GM18907 (cell line): ENCODE data around the gene KDSR.

Experiments
- ATAC-seq: cut with Tn5 transposase; IDR thresholded peaks from one replicate; pipeline ENCODE4 v1.9.1; 2021; ENCODE audit warnings: mild to moderate bottlenecking, moderate library complexity; ENCODE audit not compliant: unreplicated experiment

The KDSR gene

GRCh38 chr18:63307551-63308200, 59.3 kb downstream of the KDSR start:
- no peak for ATAC-seq

DNA sequence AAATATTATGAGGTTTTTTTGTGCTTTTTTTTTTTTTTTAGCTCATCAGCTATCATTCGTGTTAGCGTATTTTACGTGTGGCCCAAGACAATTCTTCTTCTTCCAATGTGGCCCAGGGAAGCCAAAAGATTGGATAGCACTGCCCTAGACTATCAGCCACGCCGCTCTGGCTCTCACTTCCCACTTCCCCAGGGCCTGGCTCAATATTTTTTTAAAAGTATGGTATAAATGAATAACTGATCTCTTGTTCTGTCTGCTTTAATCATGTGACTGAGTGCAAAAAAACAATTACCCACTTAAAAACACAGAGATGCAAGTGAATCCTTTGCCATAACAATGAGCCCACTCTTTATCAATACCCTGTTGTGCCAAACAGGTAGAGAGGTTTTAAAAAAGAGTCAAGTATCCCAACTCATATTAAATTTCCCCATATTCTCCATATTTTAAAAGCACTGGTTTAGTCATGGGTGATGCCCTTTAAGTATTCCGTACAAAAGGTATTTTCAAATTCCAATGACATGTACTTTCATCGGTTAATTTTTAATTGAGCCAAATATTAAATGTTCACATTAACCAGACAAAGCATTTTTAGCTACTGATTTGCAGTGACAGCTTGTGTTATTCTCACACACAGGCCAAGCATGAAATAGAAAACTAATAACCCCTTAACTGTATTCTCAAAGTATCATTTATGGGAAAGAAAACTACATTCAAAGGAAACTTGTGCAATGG, 60.0 kb downstream of the KDSR start:
- no peak for ATAC-seq

GRCh38 chr18:63306249-63306648, 60.8 kb downstream of the KDSR start:
- no peak for ATAC-seq

- no peak for ATAC-seq
These were observed 63.5 kb downstream of the KDSR start for GRCh38 chr18:63303547-63303946.

- no peak for ATAC-seq
These were observed 64.2 kb downstream of the KDSR start for GRCh38 chr18:63302636-63303405.

DNA sequence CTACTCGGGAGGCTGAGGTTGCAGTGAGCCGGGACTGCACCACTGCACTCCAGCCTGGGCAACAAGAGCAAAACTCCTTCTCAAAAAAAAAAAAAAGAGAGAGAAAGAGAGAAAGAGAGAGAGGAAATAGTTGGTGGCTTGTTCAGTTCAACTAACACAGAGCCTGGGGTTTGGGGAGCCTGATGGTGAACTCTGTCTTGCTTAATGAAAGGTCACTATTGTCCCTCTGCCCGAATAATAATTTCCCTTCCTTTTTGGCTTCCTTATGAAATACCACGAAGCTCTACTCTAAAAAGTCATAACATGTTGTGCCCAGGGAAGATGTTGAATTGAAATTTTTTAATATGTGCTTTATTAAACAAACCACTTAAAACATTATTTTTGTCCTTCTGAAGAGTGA, 64.8 kb downstream of the KDSR start:
- ATAC-seq, result no peak

DNA sequence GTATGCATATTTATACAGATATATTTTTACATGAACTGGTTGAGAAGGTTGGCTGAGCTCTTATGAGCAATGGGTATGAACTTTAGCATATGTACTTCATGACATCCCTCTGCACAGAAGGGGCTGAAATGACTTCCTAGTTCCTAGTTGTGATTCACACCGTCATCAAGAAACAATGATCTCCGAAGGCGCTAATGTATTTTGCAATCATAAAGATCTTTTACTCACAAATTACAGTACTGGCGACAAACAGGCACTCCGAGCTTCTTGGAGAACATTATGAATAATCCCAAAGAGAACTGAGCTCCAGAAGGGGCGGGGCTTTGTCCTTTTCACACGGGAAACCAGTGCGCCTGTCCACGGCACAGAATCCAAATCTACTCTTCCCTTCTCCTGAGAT, 65.6 kb downstream of the KDSR start:
- no peak for ATAC-seq

GRCh38 chr18:63299837-63300745, 66.9 kb downstream of the KDSR start:
- ATAC-seq, result peak; percentile 66

DNA sequence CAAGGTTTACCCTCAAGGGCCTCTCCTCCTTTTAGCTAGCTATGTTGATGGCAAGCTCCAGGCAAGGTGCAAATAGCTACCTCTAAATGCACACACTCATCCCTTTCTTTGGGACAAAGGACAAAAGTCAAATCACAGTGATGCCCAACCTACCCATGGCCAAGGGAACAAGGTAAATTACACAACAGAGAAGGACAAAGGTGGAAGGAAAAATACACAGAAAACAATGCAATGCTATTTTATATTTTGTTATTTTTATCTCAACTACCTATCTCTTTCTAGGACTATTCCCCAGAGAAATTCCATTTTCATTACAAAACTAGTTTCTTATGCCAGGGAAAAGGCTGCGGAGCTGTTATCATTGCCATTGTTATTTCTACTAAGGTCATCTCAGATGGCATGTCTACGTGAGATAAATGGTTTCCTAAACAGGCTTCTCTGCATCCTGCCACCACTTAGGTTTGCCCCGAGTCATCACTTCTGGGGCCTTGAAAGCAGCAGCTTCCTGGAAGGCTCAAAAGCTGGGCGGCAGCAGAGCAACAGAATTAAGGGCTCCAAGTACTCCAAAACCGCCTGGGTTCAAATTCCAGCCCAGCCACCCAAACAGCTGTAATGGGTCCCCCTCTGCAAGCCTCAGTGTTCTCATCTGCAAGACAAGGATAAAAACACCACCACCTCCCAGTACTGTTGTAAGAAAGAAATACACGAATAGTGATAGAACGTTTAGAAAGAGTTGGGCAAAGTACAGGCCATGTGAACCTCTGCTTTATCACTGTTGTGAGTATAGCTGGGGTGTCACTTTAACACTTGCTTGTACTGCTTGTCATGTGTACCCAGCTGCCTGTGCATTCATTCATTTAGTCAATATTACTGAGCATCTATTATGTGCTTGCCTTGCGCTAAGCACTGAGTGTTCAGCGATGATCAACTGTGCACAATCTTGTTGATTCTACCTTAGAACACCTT, 68.3 kb downstream of the KDSR start:
- no peak for ATAC-seq

DNA sequence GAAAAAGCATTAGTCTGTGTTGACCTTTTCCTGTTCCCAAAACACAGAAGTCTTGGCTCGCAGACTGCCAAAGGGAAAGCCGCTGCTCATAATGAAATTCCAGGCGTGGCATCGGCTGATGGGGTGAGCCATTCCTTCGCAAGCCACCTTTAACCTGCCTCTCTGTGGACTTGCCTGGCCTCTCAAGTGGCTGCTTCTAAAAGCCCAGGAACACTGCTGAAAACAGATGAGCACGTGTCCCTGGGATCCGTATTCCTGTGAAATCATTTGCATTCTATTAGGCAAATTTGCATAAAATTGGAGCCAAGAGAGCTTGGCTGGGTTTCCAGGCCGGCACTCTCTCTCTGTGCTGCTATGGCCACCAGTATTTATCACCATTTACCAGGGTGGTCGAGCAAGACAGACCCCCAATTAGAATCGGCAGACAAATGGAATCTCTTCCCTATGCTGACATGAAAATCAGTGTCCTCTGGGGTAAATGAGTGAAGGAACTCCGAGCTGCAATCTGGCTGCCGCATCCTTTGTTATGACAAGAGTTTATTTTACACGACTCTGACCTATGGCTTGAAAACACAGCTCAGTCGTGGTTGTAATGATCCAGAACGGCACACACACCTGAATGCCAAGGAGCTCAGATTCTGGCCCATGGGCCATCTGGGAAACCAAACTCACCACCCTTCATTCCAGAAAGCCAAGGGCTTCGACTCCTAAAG, 69.2 kb downstream of the KDSR start:
- no peak for ATAC-seq

GRCh38 chr18:63293935-63294334, 73.1 kb downstream of the KDSR start:
- ATAC-seq, result no peak

GRCh38 chr18:63292831-63293683, 73.9 kb downstream of the KDSR start:
- ATAC-seq, result peak; percentile 77

- ATAC-seq, result no peak
These were observed 75.7 kb downstream of the KDSR start for GRCh38 chr18:63291278-63291677.

DNA sequence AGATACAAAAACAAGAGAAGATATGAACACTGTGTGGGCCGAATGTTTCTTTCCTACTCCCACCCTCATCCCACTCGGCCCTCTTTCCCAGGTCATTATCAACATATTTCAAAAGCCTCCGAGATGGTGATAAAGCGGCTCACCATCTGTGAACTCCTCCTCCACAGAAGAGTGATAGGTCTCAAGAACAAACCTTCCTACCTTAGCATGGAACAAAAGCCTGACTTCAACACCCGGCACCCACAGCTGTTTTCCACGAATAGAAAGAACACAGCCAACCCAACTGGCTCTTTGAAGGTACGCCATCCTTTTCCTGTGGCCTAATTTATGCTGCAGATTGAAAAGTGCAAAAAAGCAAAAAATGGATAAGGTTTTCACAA, 76.2 kb downstream of the KDSR start:
- no peak for ATAC-seq

DNA sequence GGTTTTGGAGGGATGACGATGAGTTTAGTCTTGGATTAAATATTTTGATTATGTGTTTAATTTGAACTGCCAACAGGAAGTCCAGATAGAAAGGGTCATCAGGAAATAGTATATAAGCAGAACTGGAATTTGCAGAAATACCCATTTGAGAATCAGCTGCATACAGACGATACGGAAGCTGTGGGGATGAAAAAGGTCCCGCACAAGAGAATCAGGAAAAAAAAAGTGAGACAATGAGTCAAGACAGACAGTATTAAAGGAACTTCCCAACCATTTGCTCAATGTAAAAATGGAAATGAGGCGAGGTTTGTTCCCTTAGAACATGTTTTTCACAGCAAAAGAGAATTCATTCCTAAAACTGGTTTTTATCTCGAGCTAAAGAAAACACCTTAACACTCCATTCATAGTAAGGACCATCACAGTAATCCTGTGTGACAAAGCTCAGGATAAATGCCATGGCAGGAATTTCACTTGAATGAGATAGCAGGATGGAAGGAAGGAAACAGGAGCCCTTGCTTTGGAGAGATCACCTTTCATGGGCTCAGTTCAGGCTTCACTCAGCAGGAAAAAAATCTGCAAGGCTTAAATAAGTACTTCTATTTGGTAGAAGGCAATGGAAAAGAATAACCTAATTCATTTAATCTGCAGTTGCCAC, 76.7 kb downstream of the KDSR start:
- no peak for ATAC-seq

- no peak for ATAC-seq
These were observed 78.7 kb downstream of the KDSR start for GRCh38 chr18:63288311-63288710.

- ATAC-seq, result no peak
These were observed 79.2 kb downstream of the KDSR start for GRCh38 chr18:63287691-63288220.
